ENCODE data around the gene PTGER4.

The PTGER4 gene

DNA sequence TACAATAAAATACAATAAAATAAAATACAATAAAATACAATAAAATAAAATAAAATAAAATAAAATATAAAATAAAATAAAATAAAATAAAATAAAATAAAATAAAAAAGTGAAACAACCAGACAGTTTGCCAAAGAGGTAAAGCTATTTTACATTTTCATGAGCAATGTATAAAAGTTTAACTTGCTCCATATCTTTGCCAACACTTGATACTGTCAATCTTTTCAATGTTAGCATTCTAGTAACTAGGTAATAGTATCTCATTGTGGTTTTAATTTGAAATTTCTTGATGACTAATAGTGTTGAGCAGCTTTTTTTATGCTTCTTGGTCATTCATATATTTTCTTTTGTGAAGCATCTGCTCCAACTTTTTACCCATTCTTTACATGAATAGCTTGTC is 58.8 kb downstream of the PTGER4 start:
- H3K4me3 Mint-ChIP-seq = no peak overlapping the region
- no peak overlapping the region for H3K27ac Mint-ChIP-seq
- peaks cover 15% of the 10 kb centered on the region for H3K9me3 Mint-ChIP-seq
- H3K4me1 Mint-ChIP-seq = peaks cover 19% of the 10 kb centered on the region
- H3K27me3 Mint-ChIP-seq (ENCODE audit: low read depth) = no peaks in the 10 kb centered on the region
- TF ChIP-seq, protein P1, sequence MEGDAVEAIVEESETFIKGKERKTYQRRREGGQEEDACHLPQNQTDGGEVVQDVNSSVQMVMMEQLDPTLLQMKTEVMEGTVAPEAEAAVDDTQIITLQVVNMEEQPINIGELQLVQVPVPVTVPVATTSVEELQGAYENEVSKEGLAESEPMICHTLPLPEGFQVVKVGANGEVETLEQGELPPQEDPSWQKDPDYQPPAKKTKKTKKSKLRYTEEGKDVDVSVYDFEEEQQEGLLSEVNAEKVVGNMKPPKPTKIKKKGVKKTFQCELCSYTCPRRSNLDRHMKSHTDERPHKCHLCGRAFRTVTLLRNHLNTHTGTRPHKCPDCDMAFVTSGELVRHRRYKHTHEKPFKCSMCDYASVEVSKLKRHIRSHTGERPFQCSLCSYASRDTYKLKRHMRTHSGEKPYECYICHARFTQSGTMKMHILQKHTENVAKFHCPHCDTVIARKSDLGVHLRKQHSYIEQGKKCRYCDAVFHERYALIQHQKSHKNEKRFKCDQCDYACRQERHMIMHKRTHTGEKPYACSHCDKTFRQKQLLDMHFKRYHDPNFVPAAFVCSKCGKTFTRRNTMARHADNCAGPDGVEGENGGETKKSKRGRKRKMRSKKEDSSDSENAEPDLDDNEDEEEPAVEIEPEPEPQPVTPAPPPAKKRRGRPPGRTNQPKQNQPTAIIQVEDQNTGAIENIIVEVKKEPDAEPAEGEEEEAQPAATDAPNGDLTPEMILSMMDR (IDR thresholded peaks at IDR 0.05; ENCODE audit: unreplicated experiment in 3 of 3) = no peak
- peaks cover 49% of the 10 kb centered on the region for H3K36me3 Mint-ChIP-seq (ENCODE audit: low read depth)
